HEK293 (cell line): Measurements from ENCODE around the gene ADAMTS12.

Experiments
- CTCF ChIA-PET: fragments of 350-600 bp; formaldehyde crosslinking; extraction: SDS; loops from one replicate; lab custom pipeline; 2021; ENCODE audit warnings: antibody characterized with exemption; lab: Yijun Ruan, JAX
- POLR2A ChIA-PET: fragments of 300-600 bp; formaldehyde crosslinking; extraction: SDS; loops from one replicate; lab custom pipeline; 2020; ENCODE audit warnings: antibody characterized with exemption, inconsistent platforms; lab: Yijun Ruan, JAX
- H3K27ac ChIP-seq: fragments of 200-500 bp; sonication (Bioruptor generic); 2 replicates; pipeline ENCODE4 v1.5.1; 2014; ENCODE audit warnings: low read depth, low read length, control low read depth, inconsistent platforms; ENCODE audit errors: extremely low read depth
- H3K36me3 ChIP-seq, 2 experiments: fragments of 200-500 bp in 1 of 2; sonication (Bioruptor generic) in 1 of 2; 1 replicate in 1 of 2; 2 replicates in 1 of 2; pipeline ENCODE4 v1.5.1; 2014 to 2017; ENCODE audit warnings: inconsistent platforms in 2 of 2, low read length in 2 of 2; ENCODE audit not compliant: control insufficient read depth in 2 of 2, insufficient read depth in 1 of 2
- H3K4me1 ChIP-seq: fragments of 200-500 bp; sonication (Bioruptor generic); 2 replicates; pipeline ENCODE4 v1.5.1; 2014; ENCODE audit warnings: mild to moderate bottlenecking, low read length, inconsistent platforms; ENCODE audit not compliant: control insufficient read depth, insufficient read depth
- H3K4me3 ChIP-seq: 2 replicates; pipeline ENCODE4 v1.5.1; 2011; ENCODE audit warnings: low read depth, mild to moderate bottlenecking, control low read depth, low read length, moderate library complexity
- H3K9me3 ChIP-seq: fragments of 200-500 bp; sonication (Bioruptor generic); 2 replicates; pipeline ENCODE4 v1.5.1; 2014; ENCODE audit warnings: low read depth, low read length, inconsistent platforms; ENCODE audit not compliant: control insufficient read depth, insufficient read depth
- CTCF ChIP-seq: fragments of 450-650 bp; formaldehyde crosslinking; IDR thresholded peaks from 2 replicates; pipeline ENCODE4 v1.5.1; 2016; ENCODE audit warnings: missing biosample characterization, missing genetic modification characterization
- EGR2 ChIP-seq: fragments of 450-650 bp; formaldehyde crosslinking; IDR thresholded peaks from 2 replicates; pipeline ENCODE4 v1.5.1; 2016; ENCODE audit warnings: low read depth, missing biosample characterization, missing genetic modification characterization
- GLI2 ChIP-seq: fragments of 450-650 bp; formaldehyde crosslinking; IDR thresholded peaks from 2 replicates; pipeline ENCODE4; 2017; ENCODE audit warnings: missing biosample characterization, missing genetic modification characterization, low read depth, borderline replicate concordance
- HOXD13 ChIP-seq: sonication (generic); formaldehyde crosslinking; IDR thresholded peaks from 2 replicates; pipeline ENCODE4 v1.8.0; 2022; ENCODE audit warnings: missing genetic modification reagents, borderline replicate concordance
- KLF10 ChIP-seq: fragments of 450-650 bp; IDR thresholded peaks from 2 replicates; pipeline ENCODE4 v1.5.1; 2018; ENCODE audit warnings: missing biosample characterization, mild to moderate bottlenecking, missing genetic modification characterization
- SCRT2 ChIP-seq: fragments of 450-650 bp; formaldehyde crosslinking; IDR thresholded peaks from 2 replicates; pipeline ENCODE4 v1.5.1; 2016; ENCODE audit warnings: missing biosample characterization, missing genetic modification characterization
- TSHZ1 ChIP-seq: fragments of 450-650 bp; formaldehyde crosslinking; IDR thresholded peaks from 2 replicates; pipeline ENCODE4 v1.5.1; 2016; ENCODE audit warnings: missing biosample characterization, missing genetic modification characterization, borderline replicate concordance
- ZBTB8A ChIP-seq: fragments of 450-650 bp; formaldehyde crosslinking; IDR thresholded peaks from 2 replicates; pipeline ENCODE4 v1.5.1; 2016; ENCODE audit warnings: missing biosample characterization, missing genetic modification characterization
- ZNF112 ChIP-seq: fragments of 450-650 bp; formaldehyde crosslinking; IDR thresholded peaks from 2 replicates; pipeline ENCODE4 v1.5.0; 2017; ENCODE audit warnings: missing biosample characterization, missing genetic modification characterization
- ZNF24 ChIP-seq: fragments of 450-650 bp; formaldehyde crosslinking; IDR thresholded peaks from 2 replicates; pipeline ENCODE4 v1.5.1; 2016; ENCODE audit warnings: missing biosample characterization, missing genetic modification characterization
- ZNF362 ChIP-seq: fragments of 450-650 bp; formaldehyde crosslinking; IDR thresholded peaks from 2 replicates; pipeline ENCODE4 v1.5.1; 2016; ENCODE audit warnings: missing biosample characterization, missing genetic modification characterization
- ZNF391 ChIP-seq: fragments of 450-650 bp; formaldehyde crosslinking; IDR thresholded peaks from 2 replicates; pipeline ENCODE4 v1.5.1; 2016; ENCODE audit warnings: low read depth, missing biosample characterization, missing genetic modification characterization, borderline replicate concordance
- ZNF514 ChIP-seq: fragments of 450-650 bp; formaldehyde crosslinking; IDR thresholded peaks from 2 replicates; pipeline ENCODE4 v1.5.1; 2016; ENCODE audit warnings: missing biosample characterization, missing genetic modification characterization
- ZNF548 ChIP-seq: fragments of 450-650 bp; formaldehyde crosslinking; IDR thresholded peaks from 2 replicates; pipeline ENCODE4 v1.5.1; 2016; ENCODE audit warnings: missing biosample characterization, missing genetic modification characterization
- ZNF596 ChIP-seq: fragments of 450-650 bp; IDR thresholded peaks from 2 replicates; pipeline ENCODE4 v1.5.0; 2018; ENCODE audit warnings: missing biosample characterization, mild to moderate bottlenecking, missing genetic modification characterization, moderate library complexity
- ZNF621 ChIP-seq: fragments of 450-650 bp; formaldehyde crosslinking; IDR thresholded peaks from 2 replicates; pipeline ENCODE4 v1.5.1; 2017; ENCODE audit warnings: missing biosample characterization, missing genetic modification characterization
- ZNF777 ChIP-seq: fragments of 450-650 bp; formaldehyde crosslinking; IDR thresholded peaks from 2 replicates; pipeline ENCODE4 v1.5.1; 2017; ENCODE audit warnings: missing biosample characterization, missing genetic modification characterization, borderline replicate concordance
- ZNF791 ChIP-seq: fragments of 450-650 bp; formaldehyde crosslinking; IDR thresholded peaks from 2 replicates; pipeline ENCODE4 v1.5.1; 2016; ENCODE audit warnings: missing biosample characterization, missing genetic modification characterization
- ZSCAN30 ChIP-seq: fragments of 450-650 bp; IDR thresholded peaks from 2 replicates; pipeline ENCODE4 v1.5.1; 2018; ENCODE audit warnings: missing biosample characterization, mild to moderate bottlenecking, missing genetic modification characterization, moderate library complexity
- TF ChIP-seq, protein P1 (sequence below): fragments of 450-650 bp; formaldehyde crosslinking; IDR thresholded peaks from 2 replicates; pipeline ENCODE4 v1.5.1; 2016; ENCODE audit warnings: missing biosample characterization, missing genetic modification characterization
- TF ChIP-seq, protein P2 (sequence below): fragments of 450-650 bp; formaldehyde crosslinking; IDR thresholded peaks from 2 replicates; pipeline ENCODE4; 2016; ENCODE audit warnings: missing biosample characterization, missing genetic modification characterization
- TF ChIP-seq, protein P3 (sequence below): fragments of 450-650 bp; formaldehyde crosslinking; IDR thresholded peaks from 2 replicates; pipeline ENCODE4 v1.5.1; 2016; ENCODE audit warnings: missing biosample characterization, missing genetic modification characterization

ADAMTS12 gene

DNA sequence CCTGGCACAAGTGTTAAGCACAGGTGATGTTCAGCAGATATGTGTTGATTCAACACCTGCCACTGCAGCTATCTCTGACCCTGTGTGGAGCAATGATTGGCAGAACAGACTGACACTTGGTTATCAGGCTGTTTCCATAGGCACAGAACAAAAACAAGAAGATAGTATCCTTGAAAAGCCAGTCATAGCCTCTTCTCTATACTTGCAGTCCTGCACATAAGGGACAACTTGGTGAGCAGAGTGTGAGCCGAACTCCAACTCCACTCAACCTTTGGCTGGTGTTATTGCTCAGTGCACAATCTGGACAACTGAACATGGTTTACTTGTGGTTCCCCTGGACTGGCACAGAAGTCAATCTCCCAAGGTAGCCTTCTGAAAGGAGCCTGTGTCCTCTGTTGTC lies 99.2 kb downstream of the ADAMTS12 start:
- no peak for TF ChIP-seq ZNF777 (tag by site-specific recombination)
- no peak for TF ChIP-seq SCRT2
- TF ChIP-seq ZNF24 (tag by site-specific recombination) = no peak
- Histone ChIP-seq H3K9me3 (no peaks in the 10 kb centered on the region), H3K4me1 (no peaks in the 10 kb centered on the region), H3K27ac (no peak overlapping the region), H3K4me3 (no peak overlapping the region), H3K36me3 (no peaks in the 10 kb centered on the region)
- CTCF ChIA-PET = no interaction called here
- POLR2A ChIA-PET = no interaction called here

DNA sequence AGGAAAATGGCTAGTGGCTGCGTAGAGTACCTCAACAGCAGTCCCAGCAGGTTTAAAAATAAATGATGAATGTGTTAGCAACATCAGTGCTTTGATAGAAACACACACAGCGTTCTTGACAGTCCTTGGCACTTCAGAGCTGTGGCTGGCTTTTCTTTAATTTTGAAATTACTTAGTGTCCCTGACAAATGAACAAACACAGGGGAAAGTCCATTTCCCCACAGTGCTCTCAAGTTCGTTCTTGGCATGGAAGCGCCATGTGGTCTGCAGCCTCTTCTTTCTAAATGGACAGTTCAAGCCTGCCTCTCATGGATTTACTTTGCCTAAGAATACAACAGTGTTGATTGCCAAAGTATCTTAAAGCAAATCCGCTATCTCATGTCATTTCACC lies 102.2 kb downstream of the ADAMTS12 start:
- Histone ChIP-seq H3K36me3 (no peaks in the 10 kb centered on the region), H3K27ac (no peak overlapping the region), H3K4me3 (no peak overlapping the region), H3K9me3 (no peaks in the 10 kb centered on the region; the same call in 1 of the 2 replicates), H3K4me1 (no peaks in the 10 kb centered on the region)
- ChIA-PET CTCF (no interaction called here), POLR2A (no interaction called here)
- TF ChIP-seq GLI2 (tag by site-specific recombination) = no peak
- no peak for TF ChIP-seq ZNF596
- TF ChIP-seq EGR2 (tag by site-specific recombination) = no peak
- TF ChIP-seq ZNF362 = no peak
- no peak for TF ChIP-seq ZNF548
- TF ChIP-seq ZNF791 (tag by site-specific recombination) = no peak
- no peak for TF ChIP-seq ZNF621
- TF ChIP-seq TSHZ1 (tag by site-specific recombination) = no peak
- no peak for TF ChIP-seq ZNF391
- TF ChIP-seq, protein P1, sequence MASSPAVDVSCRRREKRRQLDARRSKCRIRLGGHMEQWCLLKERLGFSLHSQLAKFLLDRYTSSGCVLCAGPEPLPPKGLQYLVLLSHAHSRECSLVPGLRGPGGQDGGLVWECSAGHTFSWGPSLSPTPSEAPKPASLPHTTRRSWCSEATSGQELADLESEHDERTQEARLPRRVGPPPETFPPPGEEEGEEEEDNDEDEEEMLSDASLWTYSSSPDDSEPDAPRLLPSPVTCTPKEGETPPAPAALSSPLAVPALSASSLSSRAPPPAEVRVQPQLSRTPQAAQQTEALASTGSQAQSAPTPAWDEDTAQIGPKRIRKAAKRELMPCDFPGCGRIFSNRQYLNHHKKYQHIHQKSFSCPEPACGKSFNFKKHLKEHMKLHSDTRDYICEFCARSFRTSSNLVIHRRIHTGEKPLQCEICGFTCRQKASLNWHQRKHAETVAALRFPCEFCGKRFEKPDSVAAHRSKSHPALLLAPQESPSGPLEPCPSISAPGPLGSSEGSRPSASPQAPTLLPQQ = no peak

GRCh38 chr5:33788922-33789566 lies 102.7 kb downstream of the ADAMTS12 start:
- POLR2A ChIA-PET = no interaction called here
- Histone ChIP-seq H3K9me3 (no peaks in the 10 kb centered on the region; the same call in 1 of the 2 replicates), H3K27ac (no peak overlapping the region), H3K4me3 (no peak overlapping the region), H3K36me3 (no peaks in the 10 kb centered on the region), H3K4me1 (no peaks in the 10 kb centered on the region)
- CTCF ChIA-PET = no interaction called here
- TF ChIP-seq CTCF = no peak
- TF ChIP-seq HOXD13 (CRISPR knock-in tag) = no peak
- no peak for TF ChIP-seq ZBTB8A (tag by site-specific recombination)
- no peak for TF ChIP-seq ZNF112 (tag by site-specific recombination)
- TF ChIP-seq, protein P2, sequence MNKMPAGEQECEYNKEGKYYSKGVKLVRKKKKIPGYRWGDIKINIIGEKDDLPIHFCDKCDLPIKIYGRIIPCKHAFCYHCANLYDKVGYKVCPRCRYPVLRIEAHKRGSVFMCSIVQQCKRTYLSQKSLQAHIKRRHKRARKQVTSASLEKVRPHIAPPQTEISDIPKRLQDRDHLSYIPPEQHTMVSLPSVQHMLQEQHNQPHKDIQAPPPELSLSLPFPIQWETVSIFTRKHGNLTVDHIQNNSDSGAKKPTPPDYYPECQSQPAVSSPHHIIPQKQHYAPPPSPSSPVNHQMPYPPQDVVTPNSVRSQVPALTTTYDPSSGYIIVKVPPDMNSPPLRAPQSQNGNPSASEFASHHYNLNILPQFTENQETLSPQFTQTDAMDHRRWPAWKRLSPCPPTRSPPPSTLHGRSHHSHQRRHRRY (tag by site-specific recombination) = no peak
- TF ChIP-seq KLF10 = no peak
- no peak for TF ChIP-seq ZSCAN30 (tag by site-specific recombination)
- TF ChIP-seq ZNF514 (tag by site-specific recombination) = no peak
- TF ChIP-seq, protein P3, sequence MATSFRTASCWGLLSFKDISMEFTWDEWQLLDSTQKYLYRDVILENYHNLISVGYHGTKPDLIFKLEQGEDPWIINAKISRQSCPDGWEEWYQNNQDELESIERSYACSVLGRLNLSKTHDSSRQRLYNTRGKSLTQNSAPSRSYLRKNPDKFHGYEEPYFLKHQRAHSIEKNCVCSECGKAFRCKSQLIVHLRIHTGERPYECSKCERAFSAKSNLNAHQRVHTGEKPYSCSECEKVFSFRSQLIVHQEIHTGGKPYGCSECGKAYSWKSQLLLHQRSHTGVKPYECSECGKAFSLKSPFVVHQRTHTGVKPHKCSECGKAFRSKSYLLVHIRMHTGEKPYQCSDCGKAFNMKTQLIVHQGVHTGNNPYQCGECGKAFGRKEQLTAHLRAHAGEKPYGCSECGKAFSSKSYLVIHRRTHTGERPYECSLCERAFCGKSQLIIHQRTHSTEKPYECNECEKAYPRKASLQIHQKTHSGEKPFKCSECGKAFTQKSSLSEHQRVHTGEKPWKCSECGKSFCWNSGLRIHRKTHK (tag by site-specific recombination) = no peak
